GM18498 (cell line): ENCODE results near the gene KLF1.
"Not testable (repeated sequence)": the region's sequence is repeated elsewhere in the genome, so short reads cannot be mapped to it uniquely, and the experiment has no call there.

Source experiments
- ATAC-seq: cut with Tn5 transposase; IDR thresholded peaks from one replicate; pipeline ENCODE4 v1.9.1; 2021; ENCODE audit warnings: mild to moderate bottlenecking, moderate library complexity; ENCODE audit not compliant: unreplicated experiment

Gene KLF1

DNA sequence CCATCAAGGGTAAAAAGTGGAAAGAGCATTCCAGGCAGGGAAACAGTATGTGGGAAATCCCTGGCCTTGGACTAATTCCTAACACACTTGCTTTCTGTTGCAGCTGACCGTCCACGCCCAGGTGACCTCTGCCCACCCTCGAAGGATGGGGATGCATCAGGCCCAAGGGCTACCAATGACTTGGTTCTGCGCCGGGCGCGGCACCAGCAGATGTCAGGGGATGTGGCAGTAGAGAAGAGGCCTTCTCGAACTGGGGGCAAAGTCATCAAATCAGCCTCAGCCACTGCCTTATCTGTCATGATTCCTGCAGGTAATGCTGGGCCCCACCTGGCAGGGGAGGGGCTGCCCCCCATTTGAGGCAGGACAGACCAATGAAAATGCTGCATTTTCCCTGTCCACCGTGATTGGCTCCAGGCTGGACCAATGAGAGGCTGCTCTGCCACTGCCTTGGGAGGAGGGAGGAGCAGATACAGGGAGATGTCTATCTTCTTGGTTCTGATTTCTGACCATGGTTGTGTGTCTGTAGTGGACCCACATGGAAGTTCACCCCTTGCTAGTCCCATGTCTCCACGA, 18.4 kb downstream of the KLF1 start:
- ATAC-seq = no peak

DNA sequence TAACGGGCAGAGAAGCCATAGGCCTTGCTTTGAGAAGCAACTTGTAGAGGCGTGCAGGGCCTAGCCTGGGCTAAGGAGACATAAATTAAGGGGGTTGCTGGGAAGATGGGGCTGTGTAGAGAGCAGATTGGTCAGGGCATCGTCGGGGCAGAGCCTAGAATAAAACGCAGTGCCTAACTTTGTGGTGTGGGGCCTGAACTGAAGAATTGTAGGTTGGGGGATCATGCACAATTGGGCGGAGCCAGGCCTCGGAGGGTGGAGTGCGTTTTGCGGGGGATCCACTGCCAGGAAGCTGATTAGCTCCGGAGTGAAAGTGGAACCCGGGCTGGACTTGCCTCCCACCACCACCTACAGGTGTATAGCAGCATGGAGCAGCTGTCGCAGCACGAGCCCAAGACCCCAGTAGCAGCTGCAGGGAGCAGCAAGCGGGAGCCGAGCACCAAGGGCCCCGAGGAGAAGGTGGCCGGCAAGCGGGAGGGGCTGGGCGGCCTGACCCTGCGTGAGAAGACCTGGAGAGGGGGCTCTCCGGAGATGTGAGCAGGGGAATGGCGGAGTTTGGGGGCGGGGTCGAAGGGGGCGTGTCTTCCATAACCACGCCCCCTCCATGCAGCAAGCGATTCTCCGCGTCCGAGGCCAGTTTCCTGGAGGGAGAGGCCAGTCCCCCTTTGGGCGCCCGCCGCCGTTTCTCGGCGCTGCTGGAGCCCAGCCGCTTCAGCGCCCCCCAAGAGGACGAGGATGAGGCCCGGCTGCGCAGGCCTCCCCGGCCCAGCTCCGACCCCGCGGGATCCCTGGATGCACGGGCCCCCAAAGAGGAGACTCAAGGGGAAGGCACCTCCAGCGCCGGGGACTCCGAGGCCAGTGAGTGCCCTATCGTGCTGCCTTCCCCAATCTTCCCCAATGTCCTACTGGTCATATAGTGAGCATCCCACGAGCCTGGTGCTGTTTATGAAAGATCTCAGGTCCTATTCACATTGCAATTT, 19.6 kb downstream of the KLF1 start:
- no peak for ATAC-seq

DNA sequence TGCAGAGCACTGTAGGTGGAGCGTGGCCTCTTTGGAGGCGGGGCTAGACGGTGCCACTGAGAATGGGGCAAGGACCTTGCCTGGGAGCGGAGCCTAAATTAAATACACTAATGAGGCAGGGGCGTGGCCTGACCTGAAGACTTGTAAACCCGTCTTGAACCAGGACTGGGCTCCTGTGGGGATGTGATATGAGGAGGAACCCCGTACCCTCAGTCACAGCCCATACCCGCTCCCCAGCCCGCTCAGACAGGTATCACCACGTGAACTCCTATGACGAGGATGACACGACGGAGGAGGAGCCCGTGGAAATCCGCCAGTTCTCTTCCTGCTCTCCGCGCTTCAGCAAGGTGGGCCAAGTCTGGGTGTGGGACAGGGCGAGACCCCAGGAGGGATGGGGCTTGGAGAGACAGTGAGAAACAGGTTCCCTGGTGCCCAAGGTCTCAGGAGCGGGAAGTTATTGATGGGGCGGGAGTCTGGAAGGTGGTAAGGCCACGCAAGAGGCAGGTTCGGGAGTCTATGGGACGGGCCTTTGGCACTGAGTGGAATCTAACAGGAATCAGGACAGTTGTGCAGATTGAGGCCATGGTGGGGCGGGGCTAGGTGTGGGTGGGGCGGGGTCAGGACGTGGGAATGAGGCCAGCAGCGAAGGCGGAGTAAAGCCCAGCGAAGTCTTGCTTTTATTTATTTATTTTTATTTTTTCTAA, 20.4 kb downstream of the KLF1 start:
- no peak for ATAC-seq

DNA sequence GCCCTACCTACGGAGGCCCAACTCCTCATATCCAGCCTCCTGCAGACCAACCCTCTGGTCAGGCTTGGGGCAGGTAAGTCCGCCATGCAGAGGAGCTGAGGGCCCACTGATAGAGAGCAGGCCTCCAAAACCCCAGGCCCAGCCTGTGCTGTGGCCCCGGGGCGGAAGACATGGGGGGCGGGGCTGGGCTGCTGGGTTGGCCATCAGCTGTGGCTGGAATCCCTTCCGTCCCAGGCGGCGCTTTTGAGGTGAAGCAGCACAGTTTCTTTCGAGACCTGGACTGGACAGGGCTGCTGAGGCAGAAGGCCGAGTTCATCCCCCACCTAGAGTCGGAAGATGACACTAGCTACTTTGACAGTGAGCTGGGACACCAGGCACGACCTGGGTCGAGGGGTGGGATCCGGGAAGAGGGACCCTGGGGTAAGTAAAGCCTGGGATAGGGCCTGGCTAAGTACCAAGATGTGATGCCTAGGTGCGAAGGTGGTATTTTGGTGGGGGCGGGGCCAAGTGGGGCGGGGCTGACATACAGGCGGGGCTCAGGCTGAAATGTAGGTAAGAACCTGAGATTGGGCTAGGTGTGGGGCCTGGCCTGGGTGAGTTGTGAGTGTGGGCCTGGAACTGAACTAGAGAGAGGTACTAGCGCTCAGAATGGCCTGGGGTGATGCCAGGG, 21.1 kb downstream of the KLF1 start:
- no peak for ATAC-seq

DNA sequence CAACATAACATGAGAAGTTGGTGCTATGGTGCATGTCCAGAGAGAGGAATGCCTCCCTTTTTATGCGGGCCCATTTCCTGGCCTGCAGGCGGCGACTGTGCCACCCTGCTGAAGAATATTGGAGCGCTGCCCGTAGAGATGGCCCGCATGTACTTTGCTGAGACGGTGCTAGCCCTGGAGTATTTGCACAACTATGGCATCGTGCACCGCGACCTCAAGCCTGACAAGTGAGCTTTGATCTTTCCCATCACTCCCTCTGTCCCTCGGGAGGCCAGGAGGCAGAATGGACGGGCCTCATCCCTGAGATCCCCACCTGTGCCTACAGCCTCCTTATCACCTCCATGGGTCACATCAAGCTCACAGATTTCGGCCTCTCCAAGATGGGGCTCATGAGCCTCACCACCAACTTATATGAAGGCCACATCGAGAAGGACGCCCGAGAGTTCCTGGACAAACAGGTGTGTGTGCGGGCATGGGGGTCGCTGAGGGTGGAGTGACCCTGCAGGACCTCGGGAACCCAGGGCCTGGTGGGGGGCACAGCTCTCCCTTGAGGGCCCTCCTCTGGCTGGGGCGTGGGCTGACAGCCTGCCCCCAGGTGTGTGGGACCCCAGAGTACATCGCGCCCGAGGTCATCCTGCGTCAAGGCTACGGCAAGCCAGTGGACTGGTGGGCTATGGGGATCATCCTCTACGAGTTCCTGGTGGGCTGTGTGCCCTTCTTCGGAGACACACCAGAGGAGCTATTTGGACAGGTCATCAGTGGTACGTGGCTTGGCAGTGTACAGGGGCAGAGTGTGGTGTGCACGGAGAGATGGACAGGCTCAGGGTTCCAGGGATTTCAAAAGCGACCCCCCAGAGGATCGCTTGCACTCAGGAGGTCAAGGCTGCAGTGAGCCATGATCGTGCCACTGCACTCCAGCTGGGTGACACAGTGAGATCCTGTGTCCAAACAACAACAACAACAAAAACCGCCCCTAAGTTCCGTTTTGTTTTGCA, 22.0 kb downstream of the KLF1 start:
- no peak for ATAC-seq

DNA sequence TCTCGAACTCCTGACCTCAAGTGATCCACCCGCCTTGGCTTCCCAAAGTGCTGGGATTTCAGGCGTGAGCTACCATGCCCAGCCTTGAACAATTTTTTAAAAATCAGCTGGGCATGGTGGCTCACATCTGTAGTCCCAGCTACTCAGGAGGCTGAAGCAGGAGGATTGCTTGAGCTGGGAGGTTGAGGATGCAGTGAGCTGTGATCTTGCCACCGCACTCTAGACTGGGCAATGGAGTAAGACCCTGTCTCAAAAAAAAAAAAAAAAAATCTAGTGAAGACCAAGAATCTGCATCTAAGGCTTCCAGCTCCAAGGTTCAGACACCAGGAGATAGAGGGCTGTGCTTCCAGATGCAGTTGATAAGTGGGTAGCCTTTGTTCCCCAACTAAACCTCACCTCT, 22.9 kb downstream of the KLF1 start:
- no peak for ATAC-seq

DNA sequence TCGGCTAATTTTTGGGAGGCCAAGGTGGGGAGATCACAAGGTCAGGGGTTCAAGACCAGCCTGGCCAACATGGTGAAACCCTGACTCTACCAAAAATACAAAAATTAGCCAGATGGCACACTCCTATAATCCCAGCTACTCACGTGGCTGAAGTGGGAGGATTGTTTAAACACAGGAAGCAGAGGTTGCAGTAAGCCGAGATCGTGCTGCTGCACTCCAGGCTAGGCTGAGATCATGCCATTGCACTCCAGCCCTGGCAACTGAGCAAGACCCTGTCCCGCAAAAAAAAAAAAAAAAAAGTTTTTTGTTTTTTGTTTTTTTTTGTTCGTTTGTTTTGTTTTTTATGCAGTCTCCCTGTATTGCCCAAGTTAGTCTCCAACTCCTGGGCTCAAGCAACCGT, 27.5 kb downstream of the KLF1 start:
- ATAC-seq = no peak

DNA sequence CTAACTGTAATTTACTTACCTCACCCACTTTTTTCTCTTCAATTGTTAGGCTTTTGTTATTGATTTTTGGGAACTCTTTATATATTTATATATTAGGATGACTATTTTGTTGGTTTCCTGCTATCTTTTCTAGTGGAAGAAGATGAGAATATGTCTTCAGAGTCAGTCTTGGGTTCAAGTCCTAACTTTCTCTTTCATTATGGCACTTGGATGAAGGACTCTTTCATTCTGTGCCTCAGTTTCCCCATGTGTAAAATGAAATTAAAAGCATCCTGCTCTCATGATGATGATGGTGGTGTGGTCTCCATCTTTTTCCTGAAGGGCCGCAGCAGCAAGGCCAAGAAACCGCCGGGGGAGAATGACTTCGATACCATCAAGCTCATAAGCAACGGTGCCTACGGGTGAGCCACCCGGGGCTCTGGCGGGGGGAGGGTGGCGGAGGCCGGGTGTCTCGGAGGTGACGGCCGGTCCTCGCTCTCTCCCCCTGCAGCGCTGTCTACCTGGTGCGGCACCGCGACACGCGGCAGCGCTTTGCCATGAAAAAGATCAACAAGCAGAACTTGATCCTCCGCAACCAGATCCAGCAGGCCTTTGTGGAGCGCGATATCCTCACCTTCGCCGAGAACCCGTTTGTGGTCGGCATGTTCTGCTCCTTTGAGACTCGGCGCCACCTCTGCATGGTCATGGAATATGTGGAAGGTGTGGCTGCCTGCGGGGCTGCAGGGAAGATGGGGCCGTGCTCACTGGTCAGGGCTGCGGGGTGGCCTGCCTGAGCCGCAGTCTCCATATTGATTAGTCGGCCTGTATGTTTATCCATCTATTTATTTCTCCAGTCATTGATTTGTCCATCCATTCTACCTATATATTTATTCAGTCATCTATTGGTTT, 28.7 kb downstream of the KLF1 start:
- ATAC-seq = no peak

DNA sequence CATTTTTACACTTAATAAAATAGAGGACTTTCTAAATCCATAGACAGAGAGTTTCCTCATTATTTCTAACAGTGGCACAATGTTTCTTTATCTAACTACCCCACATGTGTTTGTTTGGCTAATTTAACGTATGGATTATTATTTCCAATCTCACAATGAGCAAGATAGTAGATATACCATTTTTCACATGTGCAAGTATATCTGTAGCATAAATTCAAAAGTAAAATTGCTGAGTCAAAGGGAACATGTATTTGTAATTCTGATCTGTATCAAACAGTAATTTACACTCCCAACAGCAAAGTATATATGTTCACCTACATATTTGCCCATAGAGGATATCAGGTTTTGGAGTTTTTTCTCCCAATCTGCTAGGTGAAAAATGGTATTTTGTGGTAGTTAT, 30.3 kb downstream of the KLF1 start:
- ATAC-seq = no peak

DNA sequence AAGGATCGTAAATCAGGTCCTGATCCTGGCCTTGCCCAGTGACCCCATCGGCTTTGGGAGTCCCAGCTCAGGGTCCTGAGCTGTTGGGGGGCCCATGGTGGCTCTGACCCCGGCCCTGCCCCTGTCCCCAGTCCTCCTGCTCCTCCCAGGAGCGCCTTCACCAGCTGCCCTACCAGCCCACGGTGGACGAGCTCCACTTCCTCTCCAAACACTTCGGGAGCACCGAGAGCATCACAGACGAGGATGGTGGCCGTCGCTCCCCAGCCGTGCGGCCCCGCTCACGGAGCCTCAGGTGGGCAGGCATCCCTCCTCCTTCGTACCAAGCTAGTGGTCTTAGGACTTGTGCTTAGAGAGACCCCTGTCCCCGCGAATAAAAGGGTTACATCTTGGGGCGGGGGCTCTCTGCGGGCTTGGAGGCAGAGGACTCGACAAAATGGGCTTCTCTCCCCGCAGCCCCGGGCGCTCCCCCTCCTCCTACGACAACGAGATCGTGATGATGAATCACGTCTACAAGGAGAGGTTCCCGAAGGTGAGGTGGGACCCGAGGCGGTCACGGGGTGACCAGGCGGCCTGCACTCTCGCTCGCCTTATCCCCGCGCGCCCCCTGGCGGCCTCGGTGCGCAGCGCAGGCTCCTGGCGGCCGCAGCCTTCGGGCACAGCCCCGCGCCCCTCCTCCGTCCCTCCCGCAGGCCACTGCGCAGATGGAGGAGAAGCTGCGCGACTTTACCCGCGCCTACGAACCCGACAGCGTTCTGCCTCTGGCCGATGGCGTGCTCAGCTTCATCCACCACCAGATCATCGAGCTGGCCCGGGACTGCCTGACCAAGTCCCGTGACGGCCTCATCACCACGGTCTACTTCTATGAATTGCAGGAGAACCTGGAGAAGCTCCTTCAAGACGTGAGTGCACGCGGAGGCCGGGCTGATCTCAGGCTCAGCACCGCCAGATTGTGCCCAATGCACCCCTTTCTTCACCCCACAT, 39.6 kb downstream of the KLF1 start:
- ATAC-seq = peak; percentile 69

DNA sequence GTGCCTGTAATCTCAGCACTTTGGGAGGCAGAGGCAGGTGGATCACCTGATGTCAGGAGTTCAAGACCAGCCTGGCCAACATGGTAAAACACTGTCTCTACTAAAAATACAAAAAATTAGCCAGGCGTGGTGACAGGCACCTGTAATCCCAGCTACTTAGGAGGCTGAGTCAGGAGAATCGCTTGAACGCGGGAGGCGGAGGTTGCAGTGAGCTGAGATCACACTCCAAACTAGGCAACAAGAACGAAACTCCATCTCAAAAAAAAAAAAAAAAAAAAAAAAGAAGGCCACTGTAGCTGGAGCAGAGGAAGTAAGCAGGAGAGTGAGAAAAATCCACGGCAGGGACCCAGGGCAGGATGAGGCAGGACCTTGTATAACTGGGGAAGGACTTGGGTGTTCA, 40.4 kb downstream of the KLF1 start:
- ATAC-seq = not testable (repeated sequence)

DNA sequence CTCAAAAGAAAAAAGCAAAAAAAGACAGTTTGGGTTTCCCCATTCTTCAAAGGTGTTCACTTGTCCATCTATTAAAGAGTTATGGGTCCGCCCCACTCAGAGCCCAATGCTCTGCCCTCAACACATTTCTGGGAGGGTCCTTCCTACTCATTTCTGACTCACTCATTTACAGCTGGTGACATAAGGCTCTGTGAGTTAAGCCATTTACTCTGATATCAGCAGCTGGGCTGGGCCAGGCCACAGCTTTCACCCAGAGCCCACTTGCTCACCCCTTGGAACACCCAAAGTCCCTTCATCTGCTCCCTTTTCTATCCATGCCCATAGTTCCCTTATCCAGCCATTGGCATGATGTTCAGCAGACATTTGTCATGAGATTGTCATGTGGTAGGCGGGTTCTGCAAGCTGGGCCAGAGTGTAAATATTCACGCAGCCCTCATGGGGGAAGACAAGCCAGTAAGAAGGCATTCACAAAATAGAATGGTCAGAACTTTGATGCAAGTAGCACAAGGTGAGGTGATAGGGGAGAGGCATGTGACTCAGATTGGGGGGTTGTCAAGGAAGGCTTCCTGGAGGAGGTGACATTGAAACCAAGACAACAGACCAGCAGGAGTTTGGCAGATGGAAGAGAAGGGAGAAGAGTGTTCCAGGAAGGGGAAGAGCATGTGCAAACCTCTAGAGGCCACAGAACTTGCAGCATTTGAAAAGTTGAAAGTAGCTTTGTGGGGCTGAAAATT, 42.8 kb downstream of the KLF1 start:
- no peak for ATAC-seq

DNA sequence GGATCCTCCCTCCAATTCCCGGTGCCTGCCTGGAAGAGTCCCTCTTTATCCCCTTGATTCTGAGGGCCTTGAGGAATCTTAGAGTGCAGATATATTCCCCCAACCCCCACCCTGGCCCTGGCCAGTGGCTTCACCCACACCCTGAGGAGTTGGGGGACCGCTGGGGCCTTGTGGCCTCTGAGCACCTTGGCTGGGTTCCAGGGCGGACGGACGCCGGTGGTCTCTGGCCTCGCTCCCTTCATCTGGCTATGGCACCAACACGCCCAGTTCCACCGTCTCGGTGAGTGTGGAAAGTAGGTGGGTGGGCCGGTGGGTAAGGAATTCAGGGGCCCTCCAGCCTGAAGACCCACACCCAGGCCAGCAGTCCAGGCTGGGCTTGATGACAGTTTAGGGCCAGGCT, 43.7 kb downstream of the KLF1 start:
- no peak for ATAC-seq

DNA sequence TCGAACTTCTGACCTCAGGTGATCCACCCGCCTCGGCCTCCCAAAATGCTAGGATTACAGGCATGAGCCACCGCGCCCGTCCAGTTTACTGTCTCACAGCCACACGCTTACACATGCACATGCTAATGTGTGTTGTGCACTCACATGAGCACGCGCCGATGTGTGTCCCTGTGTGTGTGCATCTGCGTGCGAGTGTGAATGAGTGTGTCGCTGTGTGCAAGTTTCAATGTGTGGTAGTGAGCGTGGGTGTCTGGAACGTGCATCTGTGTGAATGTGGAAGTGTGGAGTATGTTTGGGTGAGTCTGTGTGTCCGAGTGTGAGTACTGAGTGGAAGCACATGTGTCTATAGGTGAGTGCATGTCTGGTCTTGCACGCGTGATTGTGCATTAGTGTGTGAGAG, 44.5 kb downstream of the KLF1 start:
- no peak for ATAC-seq

DNA sequence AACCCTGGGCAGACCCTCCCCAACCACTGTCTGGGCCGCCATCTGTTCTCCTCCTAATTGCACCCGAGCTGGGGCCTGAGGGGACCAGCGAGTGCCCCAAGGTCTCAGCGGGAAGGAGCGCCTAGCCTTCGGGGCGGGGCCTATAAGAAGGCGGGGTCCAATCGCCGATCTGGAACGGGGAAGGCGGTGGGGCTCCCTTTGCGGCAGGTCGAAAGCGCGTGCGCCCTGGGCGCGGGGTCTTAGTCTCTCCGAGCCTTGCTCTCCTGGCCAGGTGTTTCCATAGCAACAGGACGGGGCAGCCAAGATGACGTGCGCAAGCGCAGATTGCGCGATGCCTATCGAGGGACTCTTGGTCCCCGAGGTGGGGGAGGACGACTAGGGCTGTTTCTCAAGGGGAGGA, 45.9 kb downstream of the KLF1 start:
- ATAC-seq = no peak

DNA sequence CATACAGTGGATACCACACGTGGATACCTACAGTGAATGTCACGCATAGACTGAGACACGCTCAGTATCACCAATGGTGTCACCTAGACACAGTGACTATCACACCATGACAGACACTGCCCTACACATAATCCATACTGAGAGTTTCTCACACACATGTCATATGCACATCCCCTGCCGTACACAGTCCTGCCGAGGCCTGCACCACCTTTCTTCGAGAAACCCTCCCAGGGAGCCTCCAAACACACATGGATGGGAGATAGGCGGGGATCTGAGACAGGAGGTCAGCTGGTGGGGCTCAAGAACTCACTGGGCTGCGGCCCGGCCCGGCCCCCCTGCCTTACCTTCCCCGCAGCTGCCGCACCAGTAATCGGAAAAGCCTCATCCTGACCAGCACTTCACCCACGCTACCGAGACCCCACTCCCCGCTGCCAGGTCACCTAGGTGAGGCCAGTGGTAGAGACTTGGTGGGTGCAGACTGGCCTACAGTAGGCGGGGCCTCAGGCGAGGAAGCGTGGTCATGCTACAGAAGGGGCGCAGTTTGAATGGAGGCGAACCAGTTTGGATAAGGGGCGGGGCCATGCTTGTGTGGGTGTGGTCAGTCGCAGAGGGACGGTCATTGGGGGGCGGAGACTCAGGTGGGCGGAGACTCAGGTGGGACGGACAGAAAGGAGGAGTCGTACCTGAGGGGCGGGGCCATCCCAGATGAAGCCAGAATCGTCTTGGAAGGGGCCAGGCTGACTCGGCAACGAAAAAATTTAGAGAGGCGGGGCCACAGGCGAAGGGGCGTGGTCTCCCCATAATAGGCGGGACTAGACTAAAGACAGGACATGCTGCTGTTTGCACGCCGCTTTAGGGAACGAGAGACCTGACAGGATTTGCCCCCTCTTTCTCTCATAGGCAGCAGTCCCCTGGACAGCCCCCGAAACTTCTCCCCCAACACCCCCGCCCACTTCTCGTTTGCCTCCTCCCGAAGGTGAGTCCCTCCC, 46.6 kb downstream of the KLF1 start:
- no peak for ATAC-seq
